ENCODE measurements around the gene DLG5. TPM values are rescaled to one million over a fixed set of nuclear protein-coding genes. Genes with fewer than 3 reads are reported as not detected.

Gene DLG5
- total and polyA plus RNA-seq, 10 of the 15 experiments (the other 5 are each of a cell fraction or from before 2014, with no cell fraction given) = 0.18 to 6.6 (median 2.7) TPM

DNA sequence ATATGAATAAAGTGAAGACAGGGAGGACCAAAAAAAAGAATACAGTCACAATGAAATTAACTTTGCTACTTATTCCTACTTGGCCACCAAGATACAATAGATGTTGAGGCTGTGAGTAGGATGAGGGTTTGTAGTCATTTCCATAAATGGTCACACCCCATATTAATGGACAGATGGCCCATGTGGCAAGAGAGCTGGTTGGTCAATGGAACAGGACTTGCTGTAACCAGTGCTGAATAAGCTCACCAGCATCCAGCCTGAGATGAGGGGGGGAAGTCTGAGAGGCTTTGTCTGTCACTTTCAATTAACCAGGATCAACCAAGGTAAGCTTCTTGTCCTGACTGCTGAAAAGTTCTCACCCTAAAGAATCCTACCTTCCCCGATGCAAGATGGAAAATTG lies 158.5 kb downstream of the DLG5 start:
- no peak for FAIRE-seq
- no peaks in the 10 kb centered on the region for H3K4me1 ChIP-seq (ENCODE audit: control insufficient read depth, insufficient read depth, low read length)
- DNase-seq (ENCODE audit: low read depth, low spot score) = no peak
- CTCF ChIA-PET = interaction anchor here (1.4 to 2.7 kb wide), 7 partner anchors 11 to 56 kb away, joined by 3 to 15 read pairs (median 8); no protein-coding TSS in a partner anchor
- RAD21 ChIA-PET (ENCODE audit: unreplicated experiment) = interaction anchor here (1.1 kb wide), 1 partner anchor 12 kb away, joined by 4 read pairs; no protein-coding TSS in a partner anchor
- H3K27me3 ChIP-seq (replicated peaks in 1 of 2; ENCODE audit: control insufficient read depth in 2 of 2, insufficient read depth in 2 of 2, low read length in 1 of 2) = no peaks in the 10 kb centered on the region; a peak in 1 of 4 replicates
- WGBS (ENCODE audit: insufficient coverage, insufficient replicate concordance, low lambda C conversion rate, missing lambda C conversion rate) = 80% methylated on average over 1 of the region's 1 CpG
- no peak overlapping the region for H3K4me2 ChIP-seq (ENCODE audit: control insufficient read depth, insufficient read depth)
- H3K9ac ChIP-seq (ENCODE audit: control insufficient read depth, insufficient read depth, low read length) = no peak overlapping the region
- no peaks in the 10 kb centered on the region for H3K79me2 ChIP-seq (ENCODE audit: control insufficient read depth, insufficient read depth, low read length)
- H3K9me3 ChIP-seq (replicated peaks; ENCODE audit: control insufficient read depth, insufficient read depth, low read length) = no peaks in the 10 kb centered on the region
- ATAC-seq = no peak
- in situ Hi-C loops (cut with MboI) (no loop called here), intact Hi-C loops (cut with micrococcal nuclease; ENCODE audit: unreplicated experiment) (no loop called here)
- H4K20me1 ChIP-seq (ENCODE audit: control insufficient read depth, insufficient read depth) = no peaks in the 10 kb centered on the region
- BruUV-seq (replicated peaks) = no TSS peak
- H3K27ac ChIP-seq (ENCODE audit: control insufficient read depth, insufficient read depth) = no peak overlapping the region
- SMC1A ChIA-PET (ENCODE audit: uncharacterized antibody, unreplicated experiment) = interaction anchor here (0.9 to 1.0 kb wide), 2 partner anchors 13 to 39 kb away, joined by 4 read pairs; no protein-coding TSS in a partner anchor
- no peak overlapping the region for H2AFZ ChIP-seq (ENCODE audit: control insufficient read depth, low read depth, low read length)
- POLR2A ChIA-PET = no interaction called here
- H3K4me3 ChIP-seq = no peak overlapping the region
- H3K36me3 ChIP-seq (ENCODE audit: control insufficient read depth in 2 of 2, insufficient read depth in 2 of 2, low read length in 1 of 2) = no peaks in the 10 kb centered on the region
- TF ChIP-seq ZNF207 (IDR thresholded peaks at IDR 0.05; ENCODE audit: borderline replicate concordance) (no peak), ZSCAN29 (IDR thresholded peaks at IDR 0.05) (no peak), IRF4 (IDR thresholded peaks at IDR 0.05; ENCODE audit: low read depth, low read length) (no peak), TCF3 (IDR thresholded peaks at IDR 0.05; ENCODE audit: borderline replicate concordance, insufficient read depth, low read depth, low read length) (no peak), SREBF1 (IDR thresholded peaks at IDR 0.05; ENCODE audit: low read length) (no peak), YBX1 (IDR thresholded peaks at IDR 0.05) (no peak), KAT2A (conservative IDR thresholded peaks at IDR 0.05; ENCODE audit: control insufficient read depth, low read depth, low read length) (no peak), BCL11A (IDR thresholded peaks at IDR 0.05; ENCODE audit: low read depth, low read length) (no peak), TCF7 (IDR thresholded peaks at IDR 0.05; ENCODE audit: borderline replicate concordance) (no peak), ETV6 (conservative IDR thresholded peaks at IDR 0.05 in 1 of 2, IDR thresholded peaks at IDR 0.05 in 1 of 2; ENCODE audit: borderline replicate concordance in 1 of 2, low read depth in 1 of 2) (no peak), TCF12 (IDR thresholded peaks at IDR 0.05; ENCODE audit: low read depth, low read length) (no peak), GATAD2B (conservative IDR thresholded peaks at IDR 0.05; ENCODE audit: low read depth) (no peak), SMARCA5 (IDR thresholded peaks at IDR 0.05) (no peak)
- TF ChIP-seq, protein P1, sequence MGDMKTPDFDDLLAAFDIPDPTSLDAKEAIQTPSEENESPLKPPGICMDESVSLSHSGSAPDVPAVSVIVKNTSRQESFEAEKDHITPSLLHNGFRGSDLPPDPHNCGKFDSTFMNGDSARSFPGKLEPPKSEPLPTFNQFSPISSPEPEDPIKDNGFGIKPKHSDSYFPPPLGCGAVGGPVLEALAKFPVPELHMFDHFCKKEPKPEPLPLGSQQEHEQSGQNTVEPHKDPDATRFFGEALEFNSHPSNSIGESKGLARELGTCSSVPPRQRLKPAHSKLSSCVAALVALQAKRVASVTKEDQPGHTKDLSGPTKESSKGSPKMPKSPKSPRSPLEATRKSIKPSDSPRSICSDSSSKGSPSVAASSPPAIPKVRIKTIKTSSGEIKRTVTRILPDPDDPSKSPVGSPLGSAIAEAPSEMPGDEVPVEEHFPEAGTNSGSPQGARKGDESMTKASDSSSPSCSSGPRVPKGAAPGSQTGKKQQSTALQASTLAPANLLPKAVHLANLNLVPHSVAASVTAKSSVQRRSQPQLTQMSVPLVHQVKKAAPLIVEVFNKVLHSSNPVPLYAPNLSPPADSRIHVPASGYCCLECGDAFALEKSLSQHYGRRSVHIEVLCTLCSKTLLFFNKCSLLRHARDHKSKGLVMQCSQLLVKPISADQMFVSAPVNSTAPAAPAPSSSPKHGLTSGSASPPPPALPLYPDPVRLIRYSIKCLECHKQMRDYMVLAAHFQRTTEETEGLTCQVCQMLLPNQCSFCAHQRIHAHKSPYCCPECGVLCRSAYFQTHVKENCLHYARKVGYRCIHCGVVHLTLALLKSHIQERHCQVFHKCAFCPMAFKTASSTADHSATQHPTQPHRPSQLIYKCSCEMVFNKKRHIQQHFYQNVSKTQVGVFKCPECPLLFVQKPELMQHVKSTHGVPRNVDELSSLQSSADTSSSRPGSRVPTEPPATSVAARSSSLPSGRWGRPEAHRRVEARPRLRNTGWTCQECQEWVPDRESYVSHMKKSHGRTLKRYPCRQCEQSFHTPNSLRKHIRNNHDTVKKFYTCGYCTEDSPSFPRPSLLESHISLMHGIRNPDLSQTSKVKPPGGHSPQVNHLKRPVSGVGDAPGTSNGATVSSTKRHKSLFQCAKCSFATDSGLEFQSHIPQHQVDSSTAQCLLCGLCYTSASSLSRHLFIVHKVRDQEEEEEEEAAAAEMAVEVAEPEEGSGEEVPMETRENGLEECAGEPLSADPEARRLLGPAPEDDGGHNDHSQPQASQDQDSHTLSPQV (IDR thresholded peaks at IDR 0.05) = no peak
- TF ChIP-seq, protein P2, sequence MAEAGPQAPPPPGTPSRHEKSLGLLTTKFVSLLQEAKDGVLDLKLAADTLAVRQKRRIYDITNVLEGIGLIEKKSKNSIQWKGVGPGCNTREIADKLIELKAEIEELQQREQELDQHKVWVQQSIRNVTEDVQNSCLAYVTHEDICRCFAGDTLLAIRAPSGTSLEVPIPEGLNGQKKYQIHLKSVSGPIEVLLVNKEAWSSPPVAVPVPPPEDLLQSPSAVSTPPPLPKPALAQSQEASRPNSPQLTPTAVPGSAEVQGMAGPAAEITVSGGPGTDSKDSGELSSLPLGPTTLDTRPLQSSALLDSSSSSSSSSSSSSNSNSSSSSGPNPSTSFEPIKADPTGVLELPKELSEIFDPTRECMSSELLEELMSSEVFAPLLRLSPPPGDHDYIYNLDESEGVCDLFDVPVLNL (IDR thresholded peaks at IDR 0.05; ENCODE audit: low read depth, low read length) = no peak
- TF ChIP-seq, protein P3, sequence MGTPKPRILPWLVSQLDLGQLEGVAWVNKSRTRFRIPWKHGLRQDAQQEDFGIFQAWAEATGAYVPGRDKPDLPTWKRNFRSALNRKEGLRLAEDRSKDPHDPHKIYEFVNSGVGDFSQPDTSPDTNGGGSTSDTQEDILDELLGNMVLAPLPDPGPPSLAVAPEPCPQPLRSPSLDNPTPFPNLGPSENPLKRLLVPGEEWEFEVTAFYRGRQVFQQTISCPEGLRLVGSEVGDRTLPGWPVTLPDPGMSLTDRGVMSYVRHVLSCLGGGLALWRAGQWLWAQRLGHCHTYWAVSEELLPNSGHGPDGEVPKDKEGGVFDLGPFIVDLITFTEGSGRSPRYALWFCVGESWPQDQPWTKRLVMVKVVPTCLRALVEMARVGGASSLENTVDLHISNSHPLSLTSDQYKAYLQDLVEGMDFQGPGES (IDR thresholded peaks at IDR 0.05) = no peak
- TF ChIP-seq, protein P4, sequence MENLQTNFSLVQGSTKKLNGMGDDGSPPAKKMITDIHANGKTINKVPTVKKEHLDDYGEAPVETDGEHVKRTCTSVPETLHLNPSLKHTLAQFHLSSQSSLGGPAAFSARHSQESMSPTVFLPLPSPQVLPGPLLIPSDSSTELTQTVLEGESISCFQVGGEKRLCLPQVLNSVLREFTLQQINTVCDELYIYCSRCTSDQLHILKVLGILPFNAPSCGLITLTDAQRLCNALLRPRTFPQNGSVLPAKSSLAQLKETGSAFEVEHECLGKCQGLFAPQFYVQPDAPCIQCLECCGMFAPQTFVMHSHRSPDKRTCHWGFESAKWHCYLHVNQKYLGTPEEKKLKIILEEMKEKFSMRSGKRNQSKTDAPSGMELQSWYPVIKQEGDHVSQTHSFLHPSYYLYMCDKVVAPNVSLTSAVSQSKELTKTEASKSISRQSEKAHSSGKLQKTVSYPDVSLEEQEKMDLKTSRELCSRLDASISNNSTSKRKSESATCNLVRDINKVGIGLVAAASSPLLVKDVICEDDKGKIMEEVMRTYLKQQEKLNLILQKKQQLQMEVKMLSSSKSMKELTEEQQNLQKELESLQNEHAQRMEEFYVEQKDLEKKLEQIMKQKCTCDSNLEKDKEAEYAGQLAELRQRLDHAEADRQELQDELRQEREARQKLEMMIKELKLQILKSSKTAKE (IDR thresholded peaks at IDR 0.05; ENCODE audit: low read depth, poor library complexity, severe bottlenecking) = no peak
